Measurements from ENCODE around the gene IGF2R.
"Not testable (repeated sequence)": the region's sequence is repeated elsewhere in the genome, so short reads cannot be mapped to it uniquely, and the experiment has no call there.

The IGF2R gene

DNA sequence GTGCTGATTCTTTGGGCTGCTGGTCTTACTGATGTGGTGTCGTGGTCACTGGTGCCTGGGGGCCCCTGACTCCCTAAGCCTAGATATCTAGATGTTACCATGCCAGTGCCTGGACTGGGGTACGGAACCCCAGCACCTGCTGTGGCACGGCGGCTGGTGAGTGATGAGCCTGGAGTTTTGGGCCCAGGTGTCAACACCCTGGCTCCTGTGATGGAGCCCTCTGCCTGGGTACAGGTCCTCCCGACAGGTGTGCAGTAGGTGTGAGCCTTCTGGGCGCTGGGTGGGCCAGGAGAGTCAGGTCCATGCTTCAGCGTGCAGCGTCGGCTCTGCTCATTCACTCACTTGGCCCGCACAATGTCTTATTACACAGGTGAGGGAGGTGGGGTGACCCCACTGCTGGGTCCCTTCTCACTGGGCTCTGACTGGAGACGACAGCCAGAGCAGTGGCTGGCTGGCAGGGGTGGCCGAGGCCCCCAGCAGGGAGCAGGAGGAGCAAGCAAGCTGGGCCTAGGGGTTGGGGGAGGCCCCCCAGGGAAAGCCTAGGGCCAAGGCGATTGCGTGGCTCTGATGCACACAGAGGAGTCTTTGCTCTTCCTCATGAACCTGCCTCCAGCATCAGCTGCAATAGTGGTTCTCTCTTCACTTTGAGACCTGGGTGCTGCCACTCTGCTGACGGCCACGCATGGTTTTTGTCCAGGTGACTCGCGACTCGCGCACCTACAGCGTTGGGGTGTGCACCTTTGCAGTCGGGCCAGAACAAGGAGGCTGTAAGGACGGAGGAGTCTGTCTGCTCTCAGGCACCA lies 110.2 kb downstream of the IGF2R start:
- no peak for DNase-seq

DNA sequence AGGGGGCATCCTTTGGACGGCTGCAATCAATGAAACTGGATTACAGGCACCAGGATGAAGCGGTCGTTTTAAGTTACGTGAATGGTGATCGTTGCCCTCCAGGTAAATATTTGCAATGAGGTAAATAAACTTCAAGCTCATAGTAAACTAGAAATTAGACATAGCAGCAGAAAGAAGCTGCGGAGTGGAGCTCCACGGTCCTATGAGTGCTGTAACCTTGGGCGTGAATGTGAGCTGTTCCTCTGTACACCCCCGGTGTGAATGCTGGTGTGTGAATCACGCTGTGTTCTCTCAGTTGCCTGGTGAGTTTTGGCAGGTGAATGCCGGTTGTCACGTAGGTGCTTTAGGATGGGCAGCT lies 110.8 kb downstream of the IGF2R start:
- DNase-seq, result no peak

DNA sequence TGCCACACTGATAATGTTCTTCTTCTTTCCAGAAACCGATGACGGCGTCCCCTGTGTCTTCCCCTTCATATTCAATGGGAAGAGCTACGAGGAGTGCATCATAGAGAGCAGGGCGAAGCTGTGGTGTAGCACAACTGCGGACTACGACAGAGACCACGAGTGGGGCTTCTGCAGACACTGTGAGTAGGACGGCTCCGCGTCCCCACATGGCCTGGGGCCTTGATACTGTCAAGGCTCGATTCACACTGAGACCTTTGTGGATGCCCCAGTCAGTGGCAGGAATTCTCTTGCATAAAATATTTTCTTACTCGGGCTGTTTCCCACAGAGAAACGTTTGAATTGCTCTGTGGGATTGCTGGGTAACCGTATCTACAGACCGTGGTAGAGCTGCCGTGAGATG lies 111.2 kb downstream of the IGF2R start:
- DNase-seq, result no peak

DNA sequence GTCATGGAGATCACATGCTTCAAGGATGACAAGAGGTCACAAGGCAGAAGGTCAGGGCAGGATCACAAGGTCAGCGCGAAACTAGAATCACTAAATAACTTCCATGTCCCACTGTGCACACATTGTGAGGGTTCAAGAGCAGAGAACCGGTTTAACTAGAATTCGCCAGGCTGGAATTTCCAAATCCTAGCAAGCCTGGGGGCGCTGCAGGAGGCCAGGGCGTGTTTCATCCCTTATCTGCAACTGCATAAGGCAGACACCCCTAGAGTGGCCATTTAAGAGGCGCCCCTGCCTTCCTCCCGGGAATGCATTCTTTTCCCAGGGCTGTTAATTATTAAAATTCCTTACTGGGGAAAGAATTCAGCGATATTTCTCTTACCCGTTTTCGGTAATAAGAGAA lies 112.5 kb downstream of the IGF2R start:
- DNase-seq, result no peak

DNA sequence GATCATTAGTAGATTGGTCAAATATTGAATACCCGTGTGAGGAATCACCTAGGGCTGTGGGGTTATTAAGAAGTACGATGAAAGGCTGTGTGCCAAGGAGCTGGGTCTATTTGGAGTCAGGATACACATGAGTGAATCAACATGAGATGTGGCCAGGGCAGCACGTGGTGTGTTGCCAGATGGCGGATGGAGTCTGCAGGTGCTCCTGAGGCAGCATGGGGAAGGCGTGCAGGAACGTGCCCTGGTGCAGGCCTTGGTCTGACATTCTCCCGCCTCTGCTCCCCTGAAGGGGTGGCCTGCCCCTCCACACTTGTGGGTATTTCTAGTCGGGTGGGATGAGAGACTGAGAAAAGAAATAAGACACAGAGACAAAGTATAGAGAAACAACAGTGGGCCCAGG lies 113.7 kb downstream of the IGF2R start:
- no peak for DNase-seq

DNA sequence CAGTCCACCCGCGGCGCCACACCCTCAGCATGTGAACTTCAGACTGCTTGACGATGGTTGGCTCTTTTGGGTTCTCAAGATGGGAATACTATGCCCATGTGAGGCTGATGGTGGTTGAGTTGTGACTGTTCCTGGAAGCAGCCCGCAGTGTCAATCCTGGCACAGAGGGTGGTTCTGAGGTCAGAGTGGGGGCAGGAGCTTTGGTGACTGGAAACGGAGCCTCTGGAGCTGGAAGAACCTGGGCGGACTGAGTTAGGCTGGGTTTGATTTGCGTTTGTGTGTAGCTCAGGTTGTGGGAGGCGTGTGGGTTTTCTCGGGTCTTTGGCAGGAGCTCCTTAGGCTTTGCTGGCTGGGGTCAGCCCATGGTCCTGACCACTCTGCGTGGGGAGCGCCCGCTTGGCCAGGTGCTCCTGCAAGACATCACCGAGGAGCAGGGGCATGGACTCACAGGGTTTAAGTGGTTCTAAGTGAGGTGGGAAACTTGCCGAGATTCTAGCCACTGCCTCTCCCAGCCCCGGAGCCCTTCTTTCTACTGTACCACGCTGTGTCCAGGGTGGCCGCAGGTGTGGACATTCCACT lies 115.4 kb downstream of the IGF2R start:
- DNase-seq, result no peak

DNA sequence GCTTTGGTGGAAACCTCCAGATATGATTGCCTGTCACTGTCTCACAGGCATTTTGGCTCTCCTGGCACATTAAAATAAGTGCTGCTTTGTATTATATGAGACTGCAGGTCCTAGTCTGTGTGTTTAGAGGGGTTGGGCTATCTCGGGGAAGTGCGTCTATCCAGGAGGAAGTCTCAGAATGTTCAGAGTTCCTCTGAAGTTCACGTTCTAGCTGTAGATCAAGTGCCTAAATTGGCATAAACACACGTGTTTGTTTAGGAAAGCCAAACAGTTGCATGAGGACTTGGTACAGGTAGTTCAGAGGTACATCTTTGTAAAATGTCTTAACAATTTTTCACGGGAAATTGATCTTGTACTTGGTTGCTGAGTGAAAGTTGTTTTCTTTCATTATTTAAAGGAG lies 116.3 kb downstream of the IGF2R start:
- no peak for DNase-seq

DNA sequence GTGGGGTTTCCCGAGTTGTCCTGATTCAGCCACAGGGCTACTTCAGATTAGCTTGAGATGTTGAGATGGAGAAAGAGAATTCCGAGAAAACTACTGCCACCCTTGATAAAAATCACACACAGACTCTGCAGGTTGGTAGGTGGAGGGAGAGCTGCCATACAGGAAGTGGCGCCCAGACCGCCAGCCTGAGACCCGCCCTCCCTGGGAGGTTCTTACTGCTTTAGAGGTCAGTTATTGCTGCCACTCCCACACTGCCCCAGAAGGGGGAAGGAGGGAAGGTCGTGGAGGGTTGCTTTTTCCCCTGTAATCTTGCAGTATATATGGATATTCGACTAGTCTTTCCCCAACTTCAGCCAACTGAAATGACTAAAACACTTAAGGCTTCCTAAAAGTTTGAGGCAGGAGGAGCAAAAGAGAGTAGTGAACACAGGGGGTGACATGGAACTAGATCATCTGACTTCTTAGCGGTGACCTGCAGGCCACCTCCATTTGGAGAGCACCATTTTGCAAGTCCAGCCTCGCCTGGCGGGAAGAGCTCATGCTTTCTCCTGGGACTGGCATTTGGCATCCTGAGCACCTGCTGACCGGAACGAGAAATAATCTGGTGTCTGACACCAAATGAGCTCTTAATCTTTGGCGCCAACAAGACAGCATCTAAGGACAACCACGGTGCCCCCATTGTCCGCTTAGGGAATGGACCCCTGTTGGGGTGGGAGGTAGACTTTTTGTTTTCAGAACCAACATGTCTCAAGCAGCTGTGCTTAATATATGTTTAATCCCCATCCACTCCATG lies 117.0 kb downstream of the IGF2R start:
- no peak for DNase-seq

DNA sequence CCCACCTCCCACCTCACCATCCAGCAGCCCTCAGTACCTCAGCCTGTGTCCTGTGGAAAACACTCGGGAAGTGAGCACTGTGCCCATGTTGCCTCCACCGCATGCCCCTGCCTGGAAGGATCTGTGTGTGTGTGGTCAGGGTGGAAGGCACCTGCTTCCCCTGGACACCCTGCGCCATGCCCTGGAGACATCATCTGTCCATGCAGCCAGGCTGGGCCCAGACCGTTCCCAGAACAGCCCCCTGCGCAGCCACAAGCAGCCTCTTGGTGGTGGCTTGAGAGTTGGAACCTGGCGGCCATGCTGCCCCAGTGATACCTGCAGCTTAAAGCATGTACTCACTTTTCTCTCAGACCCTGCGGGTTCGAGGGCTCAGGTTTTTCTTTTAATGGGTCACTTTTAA lies 117.9 kb downstream of the IGF2R start:
- no peak for DNase-seq

DNA sequence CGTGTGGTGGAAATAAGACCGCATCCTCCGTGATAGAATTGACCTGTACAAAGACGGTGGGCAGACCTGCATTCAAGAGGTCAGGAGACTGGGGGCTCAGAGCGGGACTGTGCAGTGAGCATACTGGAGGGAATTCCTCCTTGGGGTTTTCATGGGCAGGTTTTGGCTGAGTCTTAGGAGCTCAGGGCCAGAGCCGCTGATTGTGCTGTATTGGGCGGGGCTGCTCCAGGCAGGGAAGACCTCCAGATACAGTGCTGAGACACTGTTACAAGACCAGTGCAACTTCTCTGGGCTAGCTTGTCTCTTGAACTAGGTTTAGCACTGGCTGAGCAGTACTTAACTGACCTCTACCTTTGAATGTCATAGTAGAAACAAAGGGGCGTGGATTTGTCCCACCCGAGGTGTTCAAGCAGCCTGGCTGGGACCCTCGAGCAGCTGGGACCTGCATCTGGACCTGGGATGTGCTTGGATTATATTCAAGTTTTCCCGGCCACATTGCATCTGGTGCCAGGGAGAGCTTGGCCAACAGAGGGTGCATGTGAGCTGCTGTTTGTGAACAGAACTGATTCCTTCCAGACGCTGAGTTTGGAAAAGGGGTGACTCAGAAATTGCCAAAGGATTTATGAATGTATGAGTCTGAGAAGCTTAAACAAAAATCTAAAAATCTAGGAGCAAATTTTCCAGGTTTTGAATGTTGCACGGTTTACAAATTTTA lies 119.3 kb downstream of the IGF2R start:
- no peak for DNase-seq

DNA sequence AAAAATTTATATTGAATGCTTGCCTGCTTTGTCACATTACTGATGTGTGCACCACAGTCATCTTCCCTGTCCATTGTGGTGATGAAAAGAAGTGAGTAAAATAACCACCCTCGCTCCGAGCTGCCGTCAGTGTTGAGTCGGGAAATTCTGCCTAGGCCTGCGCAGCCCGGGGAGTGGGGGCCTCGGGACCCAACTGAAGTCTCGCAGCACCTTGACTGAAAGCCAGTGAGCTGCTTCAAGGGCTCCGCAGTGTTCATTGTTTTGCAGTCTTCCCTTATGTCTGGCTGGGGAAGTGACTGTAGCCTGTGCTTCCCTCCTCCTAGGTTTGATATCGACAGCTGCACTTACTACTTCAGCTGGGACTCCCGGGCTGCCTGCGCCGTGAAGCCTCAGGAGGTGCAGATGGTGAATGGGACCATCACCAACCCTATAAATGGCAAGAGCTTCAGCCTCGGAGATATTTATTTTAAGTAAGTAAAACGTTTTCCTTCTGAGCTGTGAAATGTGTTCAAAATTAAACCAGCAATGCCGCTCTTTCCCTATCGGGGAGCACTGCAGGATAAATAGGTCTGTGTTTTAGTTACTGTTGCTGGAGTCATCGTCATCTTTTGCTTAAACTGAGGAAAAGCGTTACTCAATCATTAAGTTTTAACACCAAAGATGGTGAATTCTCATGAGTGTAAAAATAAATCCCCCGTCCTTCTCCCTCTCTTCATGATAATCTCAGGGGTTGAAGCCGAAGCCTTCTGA lies 120.1 kb downstream of the IGF2R start:
- DNase-seq, result no peak

DNA sequence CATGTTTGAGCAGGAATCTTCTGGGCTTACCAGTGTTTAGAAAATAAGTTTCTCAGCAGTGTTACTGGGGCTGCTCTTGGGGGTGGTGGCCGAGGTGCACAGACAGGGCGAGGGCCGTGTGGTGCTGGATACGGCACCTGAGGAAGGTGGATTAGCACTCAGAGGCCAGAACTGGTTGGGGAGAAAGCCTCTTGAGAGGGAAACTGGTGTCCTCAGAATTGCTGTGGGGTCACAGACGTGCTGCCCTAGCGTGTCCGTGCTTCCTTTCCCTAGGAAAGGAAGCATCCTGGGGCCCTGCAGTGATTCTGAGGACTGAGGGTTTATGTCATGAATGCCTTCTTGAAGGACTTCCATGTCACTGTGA lies 120.6 kb downstream of the IGF2R start:
- DNase-seq, result no peak

DNA sequence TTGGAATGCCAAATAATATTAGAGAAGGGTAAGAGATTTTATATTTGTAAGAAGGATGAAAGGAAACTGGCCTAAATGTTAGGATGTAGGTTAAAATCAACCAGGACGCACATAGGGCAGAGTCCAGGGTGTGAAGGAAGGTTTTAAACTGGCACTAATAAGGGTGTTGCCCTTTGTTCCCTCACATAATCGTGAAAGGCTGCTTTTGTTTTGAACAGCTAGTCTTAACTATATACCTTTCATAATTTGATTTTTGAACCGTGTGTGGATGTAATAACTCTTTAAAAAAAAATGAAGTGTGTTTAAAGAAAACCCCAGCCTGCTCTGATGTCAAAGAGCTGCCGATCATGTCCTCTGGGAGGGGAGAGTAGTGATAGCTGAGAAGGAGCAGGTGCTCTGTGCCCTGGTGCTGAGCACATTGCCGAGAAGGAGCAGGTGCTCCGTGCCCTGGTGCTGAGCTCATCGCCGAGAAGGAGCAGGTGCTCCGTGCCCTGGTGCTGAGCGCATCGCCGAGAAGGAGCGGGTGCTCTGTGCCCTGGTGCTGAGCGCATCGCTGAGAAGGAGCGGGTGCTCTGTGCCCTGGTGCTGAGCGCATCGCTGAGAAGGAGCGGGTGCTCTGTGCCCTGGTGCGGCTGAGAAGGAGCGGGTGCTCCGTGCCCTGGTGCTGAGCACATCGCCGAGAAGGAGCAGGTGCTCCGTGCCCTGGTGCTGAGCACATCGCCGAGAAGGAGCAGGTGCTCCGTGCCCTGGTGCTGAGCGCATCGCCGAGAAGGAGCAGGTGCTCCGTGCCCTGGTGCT lies 121.8 kb downstream of the IGF2R start:
- DNase-seq, result not testable (repeated sequence)

DNA sequence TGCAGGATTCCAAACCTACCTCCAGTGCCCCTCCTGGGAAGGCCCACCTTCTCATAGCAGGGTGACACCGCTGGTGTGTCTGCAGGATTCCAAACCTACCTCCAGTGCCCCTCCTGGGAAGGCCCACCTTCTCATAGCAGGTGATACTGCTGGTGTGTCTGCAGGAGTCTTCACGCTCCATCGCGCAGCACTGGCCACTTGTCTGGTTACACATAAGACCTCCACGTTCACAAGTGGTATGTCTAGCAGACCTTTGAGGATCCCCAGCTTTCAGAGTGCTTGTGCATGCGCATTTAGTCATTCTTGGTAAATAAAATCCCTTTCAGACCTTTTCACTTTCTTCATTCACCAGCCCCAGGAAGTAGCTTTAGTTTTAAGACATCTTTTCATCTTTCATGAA lies 123.3 kb downstream of the IGF2R start:
- DNase-seq, result not testable (repeated sequence)

DNA sequence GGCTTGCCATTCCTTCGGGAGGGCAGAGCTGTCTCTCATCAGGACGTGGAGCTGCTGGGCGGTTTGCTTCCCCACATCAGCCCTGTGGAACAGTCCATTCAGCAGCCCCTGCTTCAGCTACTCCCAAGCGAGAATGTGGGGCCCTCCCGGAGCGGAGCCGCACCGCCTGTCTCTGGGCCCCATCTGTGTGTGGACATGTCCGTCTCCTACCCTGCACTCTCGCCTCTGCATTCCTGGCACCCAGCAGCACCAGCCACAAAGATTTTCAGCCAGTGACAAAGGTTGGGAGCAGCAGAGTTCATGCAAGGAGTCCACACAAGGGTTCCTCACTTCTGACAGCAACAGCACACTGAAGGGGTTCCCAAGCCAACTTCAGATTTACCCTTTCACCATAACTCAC lies 123.7 kb downstream of the IGF2R start:
- DNase-seq, result no peak

DNA sequence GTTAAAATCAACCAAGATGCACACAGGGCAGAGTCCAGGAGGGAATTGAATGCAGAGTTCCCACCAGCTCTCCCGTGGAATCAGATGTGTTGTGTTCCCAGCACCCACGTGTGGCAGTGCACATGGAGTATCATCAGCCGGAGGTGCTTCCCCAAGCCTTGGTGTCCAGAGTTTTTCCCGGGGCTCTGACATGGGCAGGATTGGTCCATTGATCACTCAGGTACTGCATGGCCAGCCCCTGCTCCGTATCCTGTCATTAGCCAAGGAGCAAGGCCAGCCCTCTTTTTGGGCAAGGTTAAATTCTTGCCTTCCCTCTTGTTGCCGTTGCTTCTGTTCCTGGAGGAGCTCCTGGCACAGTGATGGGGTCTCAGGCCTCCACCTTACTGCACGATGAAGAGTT lies 124.2 kb downstream of the IGF2R start:
- no peak for DNase-seq

DNA sequence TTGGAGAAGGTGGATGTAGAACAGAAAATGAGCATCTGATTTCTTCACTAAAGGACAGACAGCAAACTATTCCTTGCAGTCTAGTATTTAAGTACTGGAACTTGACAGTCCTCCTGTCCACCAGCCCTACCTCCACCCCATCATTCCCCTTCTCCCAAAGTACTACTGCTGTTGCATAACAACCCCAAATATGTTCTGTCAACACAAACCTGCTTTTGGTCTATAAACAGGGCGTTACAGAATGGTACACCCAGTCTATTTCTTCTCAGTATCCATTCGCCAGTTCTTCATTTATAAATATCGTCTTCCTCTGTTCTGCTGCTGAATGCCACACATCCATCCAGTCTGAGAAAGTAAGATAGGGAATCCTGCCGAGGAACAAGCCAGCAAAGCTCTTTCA lies 125.1 kb downstream of the IGF2R start:
- no peak for DNase-seq

DNA sequence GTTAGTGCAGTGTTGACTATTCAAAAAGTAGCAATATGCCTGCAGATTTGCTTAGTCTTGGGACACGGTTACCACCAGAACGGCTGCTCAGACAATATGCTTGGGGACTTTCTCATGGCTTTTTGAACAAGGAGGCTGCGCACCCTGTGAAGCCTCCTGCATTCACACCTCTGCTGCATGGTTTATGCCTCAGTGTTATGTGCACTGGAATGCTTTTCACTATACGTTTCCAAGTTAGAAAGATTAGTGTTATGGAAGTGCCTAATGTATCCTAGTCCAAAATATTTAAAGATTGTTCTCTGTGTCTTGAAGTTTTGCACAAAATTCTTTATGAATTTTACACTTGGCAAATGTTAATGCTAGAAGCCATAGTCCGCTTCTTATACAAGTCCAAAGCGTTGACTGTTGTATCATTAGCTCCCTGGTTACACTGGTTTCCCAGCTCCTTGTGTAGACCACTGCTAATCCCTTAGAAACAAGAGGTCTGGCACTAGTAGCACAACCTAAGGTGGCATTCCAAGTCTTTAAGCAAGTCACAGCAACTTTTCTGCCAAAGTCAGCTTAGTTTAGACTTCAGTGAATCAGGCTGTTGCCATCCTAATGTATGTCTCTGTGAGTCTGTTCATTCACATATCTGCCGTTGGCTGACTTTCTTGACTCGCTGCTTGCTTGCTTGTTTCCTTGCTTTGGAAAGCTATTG lies 126.4 kb downstream of the IGF2R start:
- no peak for DNase-seq

DNA sequence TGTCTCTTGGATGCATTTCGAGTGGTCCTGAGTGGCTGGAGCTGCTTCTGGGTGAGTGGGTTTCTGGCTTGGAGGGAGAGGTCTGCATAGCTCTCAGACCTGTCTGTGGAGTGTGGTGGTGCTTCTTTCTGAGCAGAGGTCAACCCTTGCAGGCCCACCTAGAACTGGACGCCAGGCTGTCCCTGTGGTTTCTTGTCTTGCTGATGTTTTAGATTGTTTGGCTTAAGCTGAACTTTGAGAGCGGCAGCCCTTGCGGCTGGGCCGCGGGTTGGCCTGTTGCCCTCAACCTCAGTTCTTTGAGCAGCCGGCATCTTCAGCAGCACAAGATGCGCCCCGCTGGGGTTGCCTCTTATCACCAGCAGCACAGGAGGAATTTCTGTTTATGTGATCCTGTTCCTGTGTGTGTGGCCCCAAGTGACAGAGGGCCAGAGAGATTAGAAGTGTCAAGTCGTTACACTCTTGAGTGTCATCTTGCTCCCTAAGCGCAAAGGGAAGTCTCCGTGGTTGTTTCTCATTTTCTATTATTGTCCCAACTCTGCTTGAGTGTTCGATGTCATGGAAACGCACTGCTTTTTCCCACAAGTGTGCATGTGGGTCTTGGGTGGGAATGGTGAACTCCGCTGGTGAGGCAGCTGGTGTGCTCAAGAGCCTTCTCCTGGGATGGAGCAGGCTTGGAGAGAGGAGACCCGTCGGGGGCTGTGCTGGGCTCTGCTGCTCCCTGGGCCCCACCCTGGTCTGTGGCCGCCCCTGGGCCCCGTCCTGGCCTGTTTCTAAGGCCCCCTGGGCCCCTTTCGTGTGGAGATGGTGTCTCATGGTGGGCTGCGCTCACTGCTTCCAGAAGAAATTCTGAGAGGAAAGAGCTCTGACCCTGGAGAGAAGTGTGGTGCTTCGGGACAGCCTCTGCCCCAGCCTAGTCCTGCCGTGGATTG lies 132.7 kb downstream of the IGF2R start:
- DNase-seq, result no peak

DNA sequence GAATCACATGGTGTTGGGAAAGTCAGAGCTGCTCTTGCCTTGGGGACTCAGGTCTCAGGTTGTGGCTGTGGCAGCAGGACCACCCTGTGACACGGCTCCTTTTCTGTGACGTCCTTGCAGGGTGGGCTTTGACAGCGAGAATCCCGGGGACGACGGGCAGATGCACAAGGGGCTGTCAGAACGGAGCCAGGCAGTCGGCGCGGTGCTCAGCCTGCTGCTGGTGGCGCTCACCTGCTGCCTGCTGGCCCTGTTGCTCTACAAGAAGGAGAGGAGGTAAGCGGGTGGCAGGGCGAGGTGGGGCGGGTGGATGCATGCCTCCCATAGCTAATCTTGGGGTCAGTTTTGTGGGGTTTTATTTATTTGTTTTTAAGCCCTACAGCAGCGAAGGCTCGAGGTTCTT lies 133.5 kb downstream of the IGF2R start:
- no peak for DNase-seq

Data from bone marrow (tissue), 2 donors.